Activated B cell treated with CpG ODN at 0.5 μM for 24 hours (primary cell): ENCODE data around the gene ACVR1B. TPM values are rescaled to one million over a fixed set of nuclear protein-coding genes. Genes with fewer than 3 reads are reported as not detected.

Experiments
- ATAC-seq: fragments of 200-7000 bp; cut with Tn5 transposase; one replicate; pipeline ENCODE4 v1.10.0; 2021; ENCODE audit warnings: low read depth, mild to moderate bottlenecking, moderate library complexity
- CTCF ChIA-PET: fragments of 350-600 bp; sonication (Branson Sonifier 250); formaldehyde crosslinking; loops from one replicate; lab custom pipeline; 2021; ENCODE audit warnings: antibody characterized with exemption; lab: Charles Lee
- POLR2A ChIA-PET: fragments of 350-600 bp; sonication (Branson Sonifier 250); formaldehyde crosslinking; loops from one replicate; lab custom pipeline; 2021; ENCODE audit warnings: antibody characterized with exemption; lab: Charles Lee
- DNase-seq: peaks from one replicate; pipeline ENCODE4 v3.0.0; 2022
- H3K27ac Mint-ChIP-seq: one replicate; pipeline ENCODE4 v1.8.0; 2020; ENCODE audit warnings: mixed read lengths
- H3K27me3 Mint-ChIP-seq: one replicate; pipeline ENCODE4 v1.8.0; 2021; ENCODE audit warnings: mixed read lengths
- H3K36me3 Mint-ChIP-seq: one replicate; pipeline ENCODE4 v1.8.0; 2021; ENCODE audit warnings: low read depth, mixed read lengths
- H3K4me1 Mint-ChIP-seq: one replicate; pipeline ENCODE4 v1.8.0; 2021; ENCODE audit warnings: mixed read lengths
- H3K4me3 Mint-ChIP-seq: one replicate; pipeline ENCODE4 v1.8.0; 2020; ENCODE audit warnings: mild to moderate bottlenecking, mixed read lengths
- H3K9me3 Mint-ChIP-seq: one replicate; pipeline ENCODE4 v1.8.0; 2020; ENCODE audit warnings: mixed read lengths
- CTCF ChIP-seq: fragments of 200-600 bp; IDR thresholded peaks from one replicate; pipeline ENCODE4 v1.8.0; 2022; ENCODE audit warnings: antibody characterized with exemption, mild to moderate bottlenecking
- intact Hi-C: fragments of 100-400 bp; cut with micrococcal nuclease; formaldehyde crosslinking; loops from one replicate; pipeline ENCODE4 v1.15.1; 2024
- total RNA-seq: library from RNA; stranded (reverse); gene quantifications from 2 replicates; pipeline ENCODE4 v1.2.3, GENCODE V29; 2022

The ACVR1B gene
- total RNA-seq, 1 donor from 2014 or later, result 10.0 TPM

GRCh38 chr12:52023182-52023975, 71.9 kb downstream of the ACVR1B start:
- TF ChIP-seq CTCF, result peak; percentile 86
- peak; percentile 92 for DNase-seq
- ChIA-PET CTCF (interaction anchor here (0.7 to 13.2 kb wide), 20 partner anchors 8 to 100 kb away, joined by 3 to 342 read pairs (median 5); partner anchors contain the start of genes ATG101, NR4A1, SMIM41 and TAMALIN), POLR2A (interaction anchor here (0.7 to 7.5 kb wide), 9 partner anchors 9 to 345 kb away, joined by 3 to 217 read pairs (median 15); partner anchors contain the start of genes ATG101, NR4A1 and TAMALIN)
- Mint-ChIP-seq H3K27me3 (no peaks in the 10 kb centered on the region), H3K27ac (no peak overlapping the region), H3K9me3 (no peaks in the 10 kb centered on the region), H3K36me3 (no peaks in the 10 kb centered on the region), H3K4me3 (peak overlapping the region; percentile 81), H3K4me1 (peaks cover 57% of the 10 kb centered on the region)
- intact Hi-C loops, result loop anchor here (1.0 to 5.0 kb wide), 4 partner anchors 17 to 983 kb away; partner anchors contain the start of genes EIF4B, SLC4A8 and TAMALIN
- ATAC-seq, result peak; percentile 63

- no peak for ATAC-seq
- H3K4me1 Mint-ChIP-seq, result peaks cover 57% of the 10 kb centered on the region
- no peaks in the 10 kb centered on the region for H3K27me3 Mint-ChIP-seq
- no peak overlapping the region for H3K27ac Mint-ChIP-seq
- no peaks in the 10 kb centered on the region for H3K36me3 Mint-ChIP-seq
- POLR2A ChIA-PET, result interaction anchor here (0.6 to 7.5 kb wide), 11 partner anchors 9 to 345 kb away, joined by 3 to 217 read pairs (median 22); partner anchors contain the start of genes ATG101, NR4A1 and TAMALIN
- no peak for DNase-seq
- intact Hi-C loops, result loop anchor here (1.0 to 5.0 kb wide), 5 partner anchors 18 to 983 kb away; partner anchors contain the start of genes EIF4B, SLC4A8 and TAMALIN
- H3K9me3 Mint-ChIP-seq, result no peaks in the 10 kb centered on the region
- CTCF ChIA-PET, result interaction anchor here (0.7 to 13.2 kb wide), 17 partner anchors 7 to 491 kb away, joined by 3 to 342 read pairs (median 17); partner anchors contain the start of genes ATG101, NR4A1, SMIM41 and TAMALIN
- peak; percentile 33 for TF ChIP-seq CTCF
- peak overlapping the region; percentile 81 for H3K4me3 Mint-ChIP-seq
Measured at GRCh38 chr12:52023976-52024688, 72.6 kb downstream of the ACVR1B start.

GRCh38 chr12:52024845-52025230, 73.3 kb downstream of the ACVR1B start:
- DNase-seq, result no peak
- ATAC-seq, result no peak
- CTCF ChIA-PET, result interaction anchor here (0.7 to 13.2 kb wide), 27 partner anchors 9 to 981 kb away, joined by 3 to 342 read pairs (median 7); partner anchors contain the start of genes ATG101, EIF4B, NR4A1 and SMIM41
- intact Hi-C loops, result loop anchor here (1.0 to 5.0 kb wide), 8 partner anchors 8 to 603 kb away; partner anchors contain the start of genes ATG101, NR4A1 and SLC4A8
- POLR2A ChIA-PET, result interaction anchor here (0.6 to 7.5 kb wide), 12 partner anchors 11 to 145 kb away, joined by 3 to 217 read pairs (median 18); partner anchors contain the start of genes ATG101, NR4A1 and TAMALIN
- Mint-ChIP-seq H3K36me3 (no peaks in the 10 kb centered on the region), H3K27me3 (no peaks in the 10 kb centered on the region), H3K4me3 (peak overlapping the region; percentile 86), H3K4me1 (peaks cover 57% of the 10 kb centered on the region), H3K27ac (no peak overlapping the region), H3K9me3 (no peaks in the 10 kb centered on the region)
- no peak for TF ChIP-seq CTCF

- intact Hi-C loops, result no loop called here
- no peak for DNase-seq
- Mint-ChIP-seq H3K9me3 (no peaks in the 10 kb centered on the region), H3K27ac (peak overlapping the region; percentile 83), H3K4me3 (no peak overlapping the region), H3K36me3 (no peaks in the 10 kb centered on the region), H3K27me3 (no peaks in the 10 kb centered on the region), H3K4me1 (peaks cover 44% of the 10 kb centered on the region)
- TF ChIP-seq CTCF, result no peak
- POLR2A ChIA-PET, result interaction anchor here (0.7 to 7.5 kb wide), 8 partner anchors 11 to 92 kb away, joined by 3 to 217 read pairs (median 30); partner anchors contain the start of genes ATG101, NR4A1 and TAMALIN
- CTCF ChIA-PET, result interaction anchor here (1.1 to 13.2 kb wide), 20 partner anchors 8 to 98 kb away, joined by 3 to 342 read pairs (median 16); partner anchors contain the start of genes ATG101, NR4A1, SMIM41 and TAMALIN
- ATAC-seq, result no peak
Measured at GRCh38 chr12:52026263-52026662, 74.8 kb downstream of the ACVR1B start.
